ENCODE measurements around the gene GRB10.
"Not testable (repeated sequence)": the region's sequence is repeated elsewhere in the genome, so short reads cannot be mapped to it uniquely, and the experiment has no call there.

Gene GRB10

DNA sequence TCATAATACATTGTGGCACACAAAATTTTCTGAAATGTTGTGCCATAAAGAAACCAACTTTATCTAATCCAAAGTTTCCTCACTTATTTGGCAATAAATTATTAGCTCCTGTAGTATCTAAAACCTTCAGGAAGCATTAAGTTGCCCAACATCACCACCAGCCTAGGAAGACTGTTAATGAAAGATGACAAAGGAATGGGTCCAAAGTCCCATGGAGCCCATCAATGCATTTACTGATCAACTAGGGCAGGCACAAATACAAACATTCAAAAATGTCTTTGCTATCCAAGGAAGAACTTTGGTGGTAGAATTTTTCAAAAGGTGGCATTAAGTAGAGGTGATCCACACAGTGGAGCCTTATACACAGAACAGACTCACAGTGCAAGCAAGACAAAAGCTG, 4.5 kb downstream of the GRB10 start:
- DNase-seq (ENCODE audit: low read depth), result no peak

DNA sequence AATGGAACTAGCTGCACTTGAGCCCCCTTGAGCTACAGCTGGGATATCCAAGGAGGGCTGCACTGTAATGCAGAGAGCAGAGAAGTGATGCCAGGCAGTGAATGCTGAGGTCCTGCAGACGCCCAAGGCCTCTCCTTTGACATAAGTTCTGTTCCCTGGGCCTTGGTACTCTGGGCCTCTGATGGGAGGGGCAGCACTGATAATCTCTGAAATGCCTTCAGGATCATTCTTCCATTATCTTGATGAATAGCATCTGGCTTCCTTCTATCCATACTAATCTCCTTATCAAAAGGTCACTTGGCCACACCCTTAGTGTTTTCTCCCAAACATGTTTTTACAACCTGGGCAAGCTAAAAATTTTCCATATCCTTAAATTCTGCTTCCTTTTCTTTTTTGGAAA, 6.9 kb downstream of the GRB10 start:
- no peak for DNase-seq (ENCODE audit: low read depth)

DNA sequence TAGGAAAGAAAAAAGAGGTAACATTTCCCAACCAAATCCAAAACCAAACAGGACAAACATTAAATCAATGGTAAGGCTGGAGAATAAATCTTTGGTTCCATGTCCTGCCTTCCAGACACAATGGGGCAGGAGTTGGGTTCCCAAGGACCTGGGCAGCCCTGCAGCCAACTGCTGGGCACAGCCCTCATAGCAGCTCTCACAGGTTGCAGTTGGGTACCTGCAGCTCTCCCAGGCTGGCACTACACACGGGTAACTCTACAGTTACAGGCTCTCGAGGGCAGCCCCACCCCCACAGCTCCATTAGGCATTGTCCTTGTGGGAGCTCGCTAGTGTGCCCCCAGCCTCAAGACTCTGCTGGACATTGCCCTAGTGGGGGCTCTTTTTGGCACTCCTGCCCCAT, 7.5 kb downstream of the GRB10 start:
- no peak for DNase-seq (ENCODE audit: low read depth)

DNA sequence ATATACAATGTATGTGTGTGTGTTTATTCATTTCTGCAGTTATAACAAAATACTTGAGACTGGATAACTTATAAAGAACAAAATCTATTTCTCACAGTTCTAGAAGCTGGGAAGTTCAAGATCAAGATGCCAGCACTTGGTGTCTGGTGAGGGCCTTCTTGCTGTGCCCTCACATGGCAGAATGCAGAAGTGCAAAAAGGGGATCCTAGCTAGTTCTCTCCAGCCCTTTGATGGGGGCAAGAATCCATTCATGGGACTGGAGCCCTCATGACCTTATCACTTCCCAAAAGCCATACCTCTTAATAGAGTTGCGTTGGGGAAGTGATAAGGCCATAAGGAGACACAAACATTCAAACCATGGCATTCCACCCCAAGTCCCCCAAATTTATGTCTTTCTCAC, 8.4 kb downstream of the GRB10 start:
- DNase-seq (ENCODE audit: low read depth), result no peak

DNA sequence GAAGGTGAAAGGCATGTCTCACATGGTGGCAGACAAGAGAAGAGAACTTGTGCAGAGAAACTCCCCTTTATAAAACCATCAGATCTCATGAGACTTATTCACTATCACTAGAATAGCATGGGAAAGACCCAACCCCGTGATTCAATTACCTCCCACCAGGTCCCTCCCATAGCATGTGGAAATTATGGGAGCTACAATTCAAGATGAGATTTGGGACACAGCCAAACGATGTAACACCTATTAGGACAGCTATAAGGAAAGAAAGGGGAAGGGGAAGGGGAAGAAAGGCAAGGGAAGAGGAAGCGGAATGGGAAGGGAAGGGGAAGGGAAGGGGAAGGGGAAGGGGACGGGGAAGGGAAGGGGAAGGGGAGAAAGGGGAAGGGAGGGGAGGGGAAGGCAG, 9.6 kb downstream of the GRB10 start:
- DNase-seq (ENCODE audit: low read depth), result not testable (repeated sequence)

DNA sequence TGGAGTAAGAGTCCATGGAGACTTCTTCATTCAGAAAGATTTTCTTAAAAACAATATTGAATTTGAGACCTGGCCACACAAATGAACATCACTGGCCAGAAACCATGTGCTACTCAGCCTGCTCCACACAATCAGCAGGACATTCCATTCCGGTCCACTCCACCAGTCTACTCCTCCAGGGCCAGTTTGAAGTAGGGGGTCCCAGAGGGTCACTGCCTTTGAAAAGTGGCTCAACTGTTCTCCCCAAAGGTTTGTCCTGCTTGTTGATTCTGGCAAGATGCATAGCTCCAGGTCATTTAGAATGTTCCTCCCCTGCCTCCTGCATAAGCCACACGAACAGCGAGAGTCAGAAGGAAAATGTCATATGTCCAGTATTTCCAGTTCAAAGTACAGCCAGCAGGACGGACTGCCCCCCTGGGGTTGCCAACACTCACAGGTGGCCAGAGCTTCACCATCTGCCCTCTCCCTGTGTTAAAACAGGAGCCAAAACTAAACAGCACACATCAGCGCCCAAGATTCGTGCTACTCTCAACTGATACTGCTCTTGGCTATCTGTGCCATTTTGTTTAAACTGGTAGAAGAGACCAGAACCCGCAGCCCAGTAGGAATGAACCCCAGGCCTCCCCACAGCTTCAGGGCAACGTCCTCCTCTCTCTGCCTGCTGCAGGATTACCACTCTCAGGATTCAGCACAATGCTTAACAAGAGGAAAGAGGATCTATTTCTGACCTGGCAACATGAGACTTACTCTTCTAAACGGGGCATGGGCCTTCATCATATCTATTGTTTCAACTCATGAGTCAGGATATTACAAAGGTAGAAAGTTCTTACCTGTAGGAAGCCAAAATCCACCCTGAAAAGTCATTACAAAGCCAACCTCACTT, 11.3 kb downstream of the GRB10 start:
- no peak for DNase-seq (ENCODE audit: low read depth)

DNA sequence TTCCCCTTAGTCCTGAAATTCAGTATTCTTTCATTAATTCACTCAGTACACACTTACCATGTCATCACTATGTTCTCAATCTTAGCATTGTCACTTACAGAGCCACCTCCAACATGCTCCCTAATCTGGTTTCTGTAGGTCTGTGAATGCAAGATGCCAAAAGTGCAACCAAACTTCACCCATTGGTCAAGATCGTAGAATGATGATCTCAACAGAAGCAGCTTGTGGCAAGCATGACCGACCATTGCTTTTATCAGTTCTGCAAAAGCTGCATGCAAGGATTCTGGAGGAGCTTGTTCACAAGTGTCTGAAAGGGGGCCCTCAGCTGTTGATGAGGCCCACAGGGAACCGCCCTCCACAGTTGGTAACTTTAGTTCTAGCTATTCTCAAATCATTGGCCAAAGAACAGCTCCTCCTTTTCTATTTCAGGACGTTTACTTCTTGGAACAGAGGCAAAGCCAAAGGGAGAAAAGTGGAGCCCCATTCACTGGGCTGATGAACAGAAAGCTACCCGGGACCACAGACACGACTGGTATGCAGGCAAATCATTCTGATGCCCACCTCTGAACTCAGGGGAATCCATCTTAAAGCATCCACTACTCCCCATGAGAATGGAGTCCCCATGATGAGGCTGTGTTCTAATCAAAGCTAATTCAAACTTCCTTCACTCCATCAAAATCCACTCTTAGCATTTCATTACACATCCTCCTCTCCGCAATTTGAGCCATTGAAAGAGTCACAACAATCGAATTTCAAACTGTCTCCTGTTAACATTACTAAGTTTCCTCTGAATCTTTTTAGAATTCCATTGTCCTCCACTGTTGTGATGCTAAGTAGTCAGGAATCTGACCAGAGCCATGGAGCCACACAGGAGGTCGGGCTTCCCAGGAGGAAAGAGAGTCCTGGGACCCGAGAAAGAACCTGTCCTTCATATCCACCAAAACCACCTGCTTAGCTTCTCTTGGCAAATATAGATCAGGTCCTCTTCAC, 13.9 kb downstream of the GRB10 start:
- no peak for DNase-seq (ENCODE audit: low read depth)

DNA sequence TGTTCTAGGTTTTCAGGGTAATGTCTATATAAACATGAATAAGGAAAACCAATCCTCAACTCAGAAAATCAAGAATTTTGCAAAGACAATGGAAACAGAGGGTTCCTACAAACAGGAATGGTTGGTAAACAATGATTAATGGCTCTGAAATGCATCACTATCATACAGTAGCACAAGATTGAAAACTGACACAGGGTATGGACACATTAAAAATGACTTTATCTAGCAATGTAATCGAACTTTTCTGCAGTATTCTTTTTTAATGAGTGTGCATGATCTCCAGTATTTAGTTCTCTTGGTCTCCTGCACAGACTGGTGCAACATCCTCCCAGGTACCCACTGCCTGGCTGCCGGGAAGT, 15.9 kb downstream of the GRB10 start:
- no peak for DNase-seq (ENCODE audit: low read depth)

DNA sequence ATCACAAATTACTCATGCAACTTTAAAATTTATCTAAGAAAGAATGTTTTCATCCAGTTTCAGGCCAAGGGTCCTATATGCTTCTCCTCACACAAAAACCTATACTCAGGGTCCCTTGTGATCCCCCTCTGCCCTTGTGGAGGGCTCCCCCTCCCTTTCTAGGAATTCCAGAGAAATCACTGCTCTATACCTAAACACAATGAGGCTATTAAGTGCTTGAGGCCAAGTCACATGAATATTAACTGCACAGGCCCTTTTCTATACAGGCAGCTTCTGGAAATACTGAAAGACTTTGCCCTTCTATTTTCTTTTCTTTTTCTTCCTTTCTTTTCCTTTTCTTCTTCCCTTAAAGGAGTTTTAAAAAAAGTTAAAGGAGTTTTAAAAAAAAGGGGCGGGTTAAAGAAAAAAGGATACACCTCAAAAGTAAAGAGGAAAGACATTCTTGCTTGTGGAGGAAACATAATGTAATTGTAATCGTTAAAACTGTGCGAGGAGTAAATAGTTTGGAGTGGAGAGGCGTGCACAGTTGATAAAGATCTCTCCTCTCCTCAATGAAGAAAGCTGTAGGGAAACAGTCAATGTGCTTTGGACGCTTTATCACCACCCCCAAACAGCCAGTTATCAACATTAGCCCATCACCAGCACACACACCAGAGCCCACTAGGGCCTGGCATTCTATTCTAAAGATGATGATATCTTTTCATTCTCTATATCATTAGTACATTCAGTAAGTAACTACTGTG, 16.4 kb downstream of the GRB10 start:
- no peak for DNase-seq (ENCODE audit: low read depth)

DNA sequence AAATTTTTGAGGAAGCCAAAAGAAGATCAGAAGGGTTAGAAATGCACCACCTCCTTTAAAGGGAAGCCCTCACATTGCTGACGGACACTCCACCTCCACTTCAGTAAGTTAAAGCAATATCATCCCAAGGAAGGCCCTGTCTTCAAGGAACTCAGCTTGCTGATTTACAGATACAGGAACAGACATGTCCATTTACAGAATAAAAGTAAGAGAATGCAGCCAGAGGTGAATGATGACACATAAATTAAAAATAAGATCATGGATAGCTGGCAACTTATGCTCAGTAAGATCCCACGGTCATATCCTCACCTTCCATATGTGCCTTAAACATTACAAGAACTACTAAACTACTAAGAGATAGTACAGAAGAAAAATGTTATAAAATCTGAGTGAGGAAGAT, 20.4 kb downstream of the GRB10 start:
- no peak for DNase-seq (ENCODE audit: low read depth)

DNA sequence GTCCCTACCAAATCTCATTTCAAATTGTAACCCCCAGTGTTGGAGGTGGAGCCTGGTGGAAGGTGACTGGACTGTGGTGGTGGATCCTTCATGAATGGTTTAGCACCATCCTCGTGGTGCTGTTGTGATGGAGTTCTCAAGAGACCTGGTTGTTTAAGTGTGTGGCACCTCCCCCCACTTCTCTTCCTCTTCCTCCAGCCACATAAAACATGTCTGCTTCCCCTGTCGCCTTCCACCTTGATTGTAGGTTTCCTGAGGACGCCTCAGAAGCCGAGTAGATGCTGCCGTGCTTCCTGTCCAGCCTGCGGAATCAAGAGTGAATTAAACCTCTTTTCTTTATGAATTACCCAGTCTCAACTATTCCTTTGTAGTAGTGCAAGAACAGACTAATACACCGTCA, 21.0 kb downstream of the GRB10 start:
- DNase-seq (ENCODE audit: low read depth), result no peak

DNA sequence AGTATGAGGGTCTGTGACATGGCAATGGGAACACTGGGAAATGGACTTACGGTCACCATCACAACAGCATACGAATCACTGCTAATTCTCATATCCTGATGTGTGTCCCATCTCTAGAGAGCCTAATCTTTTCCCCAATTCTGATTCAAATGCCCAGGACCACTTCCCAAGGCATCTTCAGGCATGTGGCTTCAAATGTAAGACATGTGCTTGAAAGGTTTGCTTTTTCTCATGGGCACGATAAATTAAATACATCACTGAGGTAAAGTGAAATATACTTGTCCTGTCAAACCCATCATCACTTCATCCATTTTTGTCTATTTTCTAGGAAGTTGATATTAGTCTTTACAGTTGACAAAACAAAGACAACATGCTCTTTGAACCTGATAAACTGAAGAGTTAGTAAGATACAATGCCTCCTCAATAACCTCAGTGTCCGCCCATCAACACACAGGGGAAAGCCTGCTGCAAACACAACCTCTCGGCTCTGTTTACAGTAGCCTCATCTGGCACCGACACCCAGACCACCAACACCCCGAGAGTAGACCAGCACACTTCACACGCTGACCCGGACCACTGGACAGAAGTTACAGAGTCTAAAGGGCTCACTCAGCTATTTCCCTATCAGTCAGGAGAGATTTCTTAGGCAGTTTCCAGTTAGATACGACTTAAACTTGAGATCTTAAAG, 24.8 kb downstream of the GRB10 start:
- DNase-seq (ENCODE audit: low read depth), result no peak

DNA sequence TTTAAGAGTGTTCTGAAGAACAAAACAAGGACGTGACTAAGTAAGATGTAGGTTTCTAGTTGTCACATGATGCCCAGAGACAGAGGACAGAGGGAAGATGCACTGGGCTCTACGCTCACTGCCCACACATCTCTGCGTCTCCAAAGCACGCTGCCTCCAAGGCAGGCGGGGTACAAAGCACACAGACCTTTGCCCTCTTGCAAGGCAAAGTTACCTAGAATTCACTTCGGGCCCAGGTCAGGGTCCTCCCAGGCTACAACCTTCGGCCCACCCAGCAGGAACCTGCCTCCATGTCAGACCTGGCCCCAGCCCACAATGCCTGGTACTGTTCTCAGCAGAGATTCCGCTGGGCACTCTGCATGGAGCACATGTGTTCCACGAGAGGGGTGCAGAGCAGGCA, 26.5 kb downstream of the GRB10 start:
- no peak for DNase-seq (ENCODE audit: low read depth)

DNA sequence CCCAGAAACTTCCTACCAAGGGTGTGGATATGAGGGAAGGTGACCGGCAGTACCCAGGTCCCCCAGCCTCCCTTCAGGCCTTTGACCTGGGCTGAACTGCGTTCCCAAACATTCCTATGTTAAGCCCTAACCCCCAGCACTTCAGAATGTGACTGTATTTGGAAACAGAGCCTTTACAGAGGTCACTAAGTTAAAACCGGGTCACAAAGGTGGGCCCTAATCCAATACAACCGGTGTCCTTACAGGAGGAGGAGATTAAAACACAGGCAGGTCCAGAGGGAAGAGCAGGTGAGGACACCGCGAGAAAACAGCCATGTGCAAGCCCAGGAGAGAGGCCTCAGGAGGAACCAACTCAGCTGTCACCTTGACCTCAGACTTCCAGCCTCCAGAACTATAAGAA, 28.0 kb downstream of the GRB10 start:
- DNase-seq (ENCODE audit: low read depth), result no peak

DNA sequence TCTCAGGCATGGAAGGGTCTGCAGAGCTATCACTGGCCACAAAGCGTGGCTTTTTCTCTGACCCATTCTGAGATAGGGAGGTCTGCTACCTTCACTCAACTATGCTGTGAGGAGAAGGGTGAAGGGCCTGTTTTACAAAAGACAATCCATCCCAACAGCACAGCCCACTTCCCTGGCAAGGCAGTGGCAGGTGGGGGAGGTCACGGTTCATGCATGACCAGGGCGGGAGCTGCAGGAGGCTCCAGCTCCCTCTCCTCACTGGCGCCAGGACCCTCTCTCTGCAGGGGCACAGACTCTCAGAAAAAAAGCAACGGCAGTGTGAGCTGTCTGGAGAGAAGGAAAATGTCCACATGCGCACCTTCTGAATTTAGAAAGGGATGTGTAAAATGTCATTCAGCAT, 28.5 kb downstream of the GRB10 start:
- DNase-seq (ENCODE audit: low read depth), result no peak

DNA sequence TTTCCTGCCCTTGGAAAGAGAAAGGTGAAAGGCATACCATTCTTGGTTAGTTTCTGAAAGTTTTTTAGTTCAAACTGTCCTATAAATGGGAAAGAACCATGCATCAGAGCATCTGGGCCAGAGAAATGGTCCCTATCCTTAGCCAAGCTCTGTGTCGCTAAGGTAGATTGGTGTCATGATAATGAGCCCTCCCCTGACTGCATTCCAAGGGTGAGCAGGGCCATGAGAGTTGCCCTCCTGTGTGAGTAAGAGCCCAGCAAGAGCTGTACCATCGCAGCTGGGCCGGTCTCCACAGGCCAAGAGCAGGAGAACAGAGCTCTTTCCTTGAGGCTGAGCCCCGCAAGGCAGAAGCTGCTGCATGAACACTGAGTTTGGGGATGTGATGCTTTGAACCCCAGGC, 30.3 kb downstream of the GRB10 start:
- DNase-seq (ENCODE audit: low read depth), result no peak

DNA sequence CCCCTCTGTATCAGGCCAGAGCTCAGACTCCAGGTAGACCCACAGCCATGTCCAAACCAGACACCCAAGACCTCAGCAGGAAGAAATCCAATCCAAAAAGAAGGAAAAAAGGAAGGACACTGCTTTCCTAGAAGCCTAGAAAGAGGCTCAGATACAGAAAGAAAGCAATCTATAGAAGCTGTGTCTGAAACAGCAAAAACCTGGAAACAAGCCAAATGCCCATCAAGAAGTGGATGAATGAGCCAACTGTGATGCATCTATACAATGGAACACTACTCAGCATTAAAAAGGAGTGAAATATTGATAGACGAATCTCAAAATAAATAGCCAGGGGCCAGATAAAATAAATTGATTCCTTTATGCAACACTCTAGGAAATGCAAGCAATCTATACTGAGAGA, 31.6 kb downstream of the GRB10 start:
- no peak for DNase-seq (ENCODE audit: low read depth)

DNA sequence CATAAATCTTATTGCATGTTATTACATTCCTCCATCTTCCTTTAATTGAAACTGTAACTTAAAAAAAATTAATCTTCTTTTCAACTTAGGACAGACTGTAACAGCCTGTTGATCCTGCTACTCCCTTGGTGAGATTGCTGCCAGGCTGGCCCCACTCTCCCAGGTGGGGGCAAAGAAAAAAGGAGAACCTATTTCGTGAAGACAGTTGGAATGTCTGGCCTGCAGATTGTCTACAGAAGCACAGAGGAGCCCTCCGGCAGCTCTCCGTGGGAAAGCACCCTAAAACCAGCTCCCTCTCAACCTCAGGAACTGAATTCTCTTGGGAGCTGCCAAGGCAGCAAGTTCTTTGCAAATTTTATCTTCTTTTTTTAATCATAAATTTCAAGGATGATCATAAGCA, 32.8 kb downstream of the GRB10 start:
- DNase-seq (ENCODE audit: low read depth), result no peak

DNA sequence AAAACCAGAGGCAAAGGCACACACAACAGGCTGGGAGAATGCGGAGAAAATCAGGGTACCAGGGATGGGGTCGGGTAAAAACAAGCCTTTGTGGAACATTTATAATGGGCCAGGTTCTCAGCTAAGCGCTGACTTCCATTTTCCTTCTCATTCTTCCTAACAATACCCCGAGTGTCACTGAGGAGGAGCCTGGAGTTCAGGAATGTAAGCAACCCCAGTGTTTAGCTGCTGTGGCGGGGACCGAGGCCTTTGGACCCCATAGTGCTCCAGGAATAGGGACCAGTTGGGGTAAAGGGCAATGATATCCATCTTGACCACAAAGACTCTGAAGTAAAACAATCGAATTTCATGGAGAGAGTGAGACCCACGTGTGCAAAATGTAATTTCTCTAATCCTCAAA, 34.2 kb downstream of the GRB10 start:
- no peak for DNase-seq (ENCODE audit: low read depth)

DNA sequence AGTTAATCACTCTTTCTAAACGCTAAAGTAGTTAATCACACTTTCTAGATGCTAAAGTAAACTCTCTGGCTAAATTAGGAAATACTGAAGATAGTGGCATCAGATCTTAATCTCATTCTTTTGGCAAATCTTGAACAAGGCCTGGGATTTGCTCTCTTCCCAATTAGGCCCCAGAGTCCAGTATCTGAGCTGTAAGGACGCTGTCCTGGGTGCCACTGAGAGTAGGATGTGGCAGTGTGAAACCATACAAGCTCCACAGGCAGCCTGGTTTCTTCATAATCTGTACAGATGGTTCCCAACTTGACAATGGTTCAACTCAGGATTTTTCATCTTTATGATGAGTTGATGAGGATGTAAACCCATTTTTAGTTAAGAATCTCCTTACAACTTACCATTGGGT, 36.9 kb downstream of the GRB10 start:
- no peak for DNase-seq (ENCODE audit: low read depth)

DNA sequence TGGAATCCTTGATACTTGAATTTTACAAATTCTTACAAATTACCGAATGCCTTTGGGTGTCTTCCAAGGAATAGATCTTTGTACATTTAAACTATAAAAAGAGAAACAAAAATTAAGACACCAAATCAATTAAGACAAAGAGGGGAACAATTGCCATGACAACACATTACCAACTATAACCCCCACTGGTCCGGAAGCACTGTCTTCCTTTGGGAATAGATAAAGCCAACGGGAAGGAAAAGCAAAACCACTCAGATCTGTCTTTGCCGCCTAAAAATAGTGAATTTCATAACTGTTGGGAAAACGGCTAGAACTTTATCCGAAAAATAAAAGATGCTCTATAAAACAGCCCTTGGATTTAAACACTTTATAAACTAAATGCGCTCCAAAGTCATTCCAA, 37.4 kb downstream of the GRB10 start:
- no peak for DNase-seq (ENCODE audit: low read depth)

DNA sequence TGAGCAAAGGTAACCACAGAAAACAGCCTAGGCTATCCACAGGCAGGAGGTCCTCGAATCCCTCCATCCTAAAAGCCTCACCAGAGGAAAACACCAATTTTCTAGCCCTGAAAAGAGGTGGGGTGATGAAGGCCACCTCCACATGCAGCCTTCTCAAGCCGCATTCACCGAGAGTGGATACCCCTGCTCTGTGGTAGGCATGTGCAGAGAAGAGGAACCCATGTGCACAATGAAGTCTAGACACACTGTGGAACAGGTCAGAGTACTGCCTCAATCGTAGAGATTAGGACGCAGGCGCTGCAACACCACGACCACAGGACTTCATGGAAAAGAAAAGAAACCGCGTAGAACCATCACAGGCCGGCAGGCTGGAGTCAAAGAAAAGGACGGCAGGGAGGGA, 38.8 kb downstream of the GRB10 start:
- no peak for DNase-seq (ENCODE audit: low read depth)

Measured in non-pigmented ciliary epithelial cell (primary cell).